NCI-H2227 (cell line): ENCODE data around the gene GRM3.

ENCODE experiments used
- DNase-seq: peaks from one replicate; lab custom pipeline; 2025; ENCODE audit not compliant: unreplicated experiment; lab: John Stamatoyannopoulos, UW

Gene GRM3

GRCh38 chr7:86785641-86786040, 141.9 kb downstream of the GRM3 start:
- no peak for DNase-seq

- no peak for DNase-seq
Observed at GRCh38 chr7:86786376-86786775, 142.7 kb downstream of the GRM3 start.

- no peak for DNase-seq
Observed at GRCh38 chr7:86788948-86789347, 145.2 kb downstream of the GRM3 start.

GRCh38 chr7:86790383-86790782, 146.7 kb downstream of the GRM3 start:
- DNase-seq = no peak

GRCh38 chr7:86792260-86792659, 148.6 kb downstream of the GRM3 start:
- DNase-seq = no peak

- no peak for DNase-seq
Observed at GRCh38 chr7:86793136-86793535, 149.4 kb downstream of the GRM3 start.

GRCh38 chr7:86814661-86815379, 171.1 kb downstream of the GRM3 start:
- no peak for DNase-seq

- DNase-seq = no peak
Observed at GRCh38 chr7:86815556-86815955, 171.8 kb downstream of the GRM3 start.

- DNase-seq = no peak
Observed at GRCh38 chr7:86818903-86819302, 175.2 kb downstream of the GRM3 start.

GRCh38 chr7:86823769-86824168, 180.1 kb downstream of the GRM3 start:
- no peak for DNase-seq

- DNase-seq = no peak
Observed at GRCh38 chr7:86825264-86825663, 181.6 kb downstream of the GRM3 start.

GRCh38 chr7:86826948-86827347, 183.2 kb downstream of the GRM3 start:
- DNase-seq = no peak

- no peak for DNase-seq
Observed at GRCh38 chr7:86833360-86833759, 189.7 kb downstream of the GRM3 start.

GRCh38 chr7:86837235-86837634, 193.5 kb downstream of the GRM3 start:
- DNase-seq = no peak

GRCh38 chr7:86844608-86845007, 200.9 kb downstream of the GRM3 start:
- no peak for DNase-seq

- no peak for DNase-seq
Observed at GRCh38 chr7:86846494-86847190, 202.9 kb downstream of the GRM3 start.

GRCh38 chr7:86848226-86848625, 204.5 kb downstream of the GRM3 start:
- no peak for DNase-seq

- DNase-seq = no peak
Observed at GRCh38 chr7:86851566-86851965, 207.9 kb downstream of the GRM3 start.

- DNase-seq = no peak
Observed at GRCh38 chr7:86863452-86863851, 219.7 kb downstream of the GRM3 start.

GRCh38 chr7:86867163-86867762, 223.6 kb downstream of the GRM3 start:
- DNase-seq = no peak

GRCh38 chr7:86876146-86876545, 232.4 kb downstream of the GRM3 start:
- DNase-seq = no peak

GRCh38 chr7:86884152-86884551, 240.4 kb downstream of the GRM3 start:
- no peak for DNase-seq
